Measurements from ENCODE around the gene ZBTB9. TPM values are rescaled to one million over a fixed set of nuclear protein-coding genes. Genes with fewer than 3 reads are reported as not detected.
A peak's percentile ranks its signal among the peaks of the same experiment; 100 is the strongest.
"Not testable (repeated sequence)": the region's sequence is repeated elsewhere in the genome, so short reads cannot be mapped to it uniquely, and the experiment has no call there.

ZBTB9 gene
- total RNA-seq, 1 experiment from 2014 or later, result 7.7 TPM

DNA sequence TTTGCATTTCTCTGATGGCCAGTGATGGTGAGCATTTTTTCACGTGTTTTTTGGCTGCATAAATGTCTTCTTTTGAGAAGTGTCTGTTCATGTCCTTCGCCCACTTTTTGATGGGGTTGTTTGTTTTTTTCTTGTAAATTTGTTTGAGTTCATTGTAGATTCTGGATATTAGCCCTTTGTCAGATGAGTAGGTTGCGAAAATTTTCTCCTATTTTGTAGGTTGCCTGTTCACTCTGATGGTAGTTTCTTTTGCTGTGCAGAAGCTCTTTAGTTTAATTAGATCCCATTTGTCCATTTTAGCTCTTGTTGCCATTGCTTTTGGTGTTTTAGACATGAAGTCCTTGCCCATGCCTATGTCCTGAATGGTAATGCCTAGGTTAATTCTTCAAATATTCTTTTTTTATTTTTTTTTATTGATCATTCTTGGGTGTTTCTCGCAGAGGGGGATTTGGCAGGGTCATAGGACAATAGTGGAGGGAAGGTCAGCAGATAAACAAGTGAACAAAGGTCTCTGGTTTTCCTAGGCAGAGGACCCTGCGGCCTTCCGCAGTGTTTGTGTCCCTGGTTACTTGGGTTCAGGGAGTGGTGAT, 30.4 kb downstream of the ZBTB9 start:
- DNase-seq (ENCODE audit: low read depth, low spot score); in situ Hi-C loops (cut with HindIII; ENCODE audit: low pct_unique_long_range_greater_than_20kb, low sequenced_read_pairs): not testable (repeated sequence)

DNA sequence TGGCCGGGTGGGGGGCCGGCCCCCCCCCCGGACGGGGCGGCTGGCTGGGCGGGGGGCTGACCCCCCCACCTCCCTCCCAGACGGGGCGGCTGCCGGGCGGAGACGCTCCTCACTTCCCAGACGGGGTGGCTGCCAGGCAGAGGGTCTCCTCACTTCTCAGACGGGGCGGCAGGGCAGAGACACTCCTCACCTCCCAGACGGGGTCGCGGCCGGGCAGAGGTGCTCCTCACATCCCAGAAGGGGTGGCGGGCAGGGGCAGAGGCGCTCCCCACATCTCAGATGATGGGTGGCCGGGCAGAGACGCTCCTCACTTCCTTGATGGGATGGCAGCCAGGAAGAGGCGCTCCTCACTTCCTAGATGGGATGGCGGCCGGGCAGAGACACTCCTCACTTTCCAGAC, 31.3 kb downstream of the ZBTB9 start:
- DNase-seq (ENCODE audit: low read depth, low spot score); in situ Hi-C loops (cut with HindIII; ENCODE audit: low pct_unique_long_range_greater_than_20kb, low sequenced_read_pairs): not testable (repeated sequence)

DNA sequence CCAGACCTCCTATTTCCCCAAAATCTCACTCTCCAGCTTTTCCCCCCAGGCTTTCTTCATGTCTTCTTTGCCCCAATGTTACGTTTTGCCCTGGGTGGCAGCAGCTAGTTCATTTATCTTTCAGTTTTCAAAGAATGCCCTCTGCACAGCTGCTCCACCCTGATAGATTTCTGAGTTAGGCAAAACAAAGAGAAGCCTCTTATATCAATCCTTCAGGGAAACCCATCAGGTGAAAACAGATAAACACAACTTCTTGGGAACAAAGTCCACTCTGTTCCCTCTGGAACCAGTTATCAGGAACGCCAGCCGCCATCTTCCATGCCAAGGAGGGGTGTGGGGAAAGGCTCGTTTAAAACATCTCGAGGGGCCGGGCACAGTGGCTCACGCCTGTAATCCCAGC, 34.0 kb downstream of the ZBTB9 start:
- in situ Hi-C loops (cut with HindIII; ENCODE audit: low pct_unique_long_range_greater_than_20kb, low sequenced_read_pairs), result no loop called here
- peak; percentile 32 for DNase-seq (ENCODE audit: low read depth, low spot score)

DNA sequence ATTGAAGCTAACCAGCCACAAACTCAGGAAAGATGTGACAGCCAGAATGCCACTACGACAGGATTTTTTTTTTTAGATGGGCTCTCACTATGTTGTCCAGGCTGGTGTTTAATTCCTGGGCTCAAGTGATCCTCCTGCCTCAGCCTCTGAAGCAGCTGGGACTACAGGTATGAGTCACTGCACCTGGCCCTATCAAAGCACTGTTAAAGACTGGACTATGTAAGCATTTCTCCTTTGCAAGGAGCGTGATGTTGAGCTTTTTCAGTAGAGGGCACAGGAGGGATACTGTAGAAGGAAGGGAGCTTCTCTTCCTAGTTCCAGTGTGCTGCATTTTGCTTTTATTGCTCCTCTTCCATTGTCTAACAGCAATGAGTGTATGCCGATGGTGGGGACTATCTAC, 35.8 kb downstream of the ZBTB9 start:
- no peak for DNase-seq (ENCODE audit: low read depth, low spot score)
- in situ Hi-C loops (cut with HindIII; ENCODE audit: low pct_unique_long_range_greater_than_20kb, low sequenced_read_pairs), result no loop called here

DNA sequence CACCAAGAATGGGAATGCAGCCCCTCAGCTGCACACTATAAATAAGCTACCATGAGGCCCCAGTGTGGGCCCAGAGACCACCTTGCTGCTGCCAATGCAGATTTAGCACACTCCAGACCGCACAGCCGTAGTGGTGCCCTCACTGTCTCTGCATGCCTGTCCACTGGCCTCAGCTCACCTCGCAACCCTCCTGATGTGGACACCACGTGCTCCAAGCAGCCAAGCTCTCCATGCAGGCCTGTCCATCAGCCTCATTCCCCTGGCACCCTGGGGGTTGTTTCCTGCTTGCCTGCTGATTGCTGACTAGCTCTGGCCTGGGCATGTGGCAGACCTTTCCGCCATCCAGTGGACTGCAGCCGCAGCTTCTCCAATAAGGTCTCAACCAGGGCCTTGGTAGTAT, 36.2 kb downstream of the ZBTB9 start:
- in situ Hi-C loops (cut with HindIII; ENCODE audit: low pct_unique_long_range_greater_than_20kb, low sequenced_read_pairs), result no loop called here
- no peak for DNase-seq (ENCODE audit: low read depth, low spot score)

DNA sequence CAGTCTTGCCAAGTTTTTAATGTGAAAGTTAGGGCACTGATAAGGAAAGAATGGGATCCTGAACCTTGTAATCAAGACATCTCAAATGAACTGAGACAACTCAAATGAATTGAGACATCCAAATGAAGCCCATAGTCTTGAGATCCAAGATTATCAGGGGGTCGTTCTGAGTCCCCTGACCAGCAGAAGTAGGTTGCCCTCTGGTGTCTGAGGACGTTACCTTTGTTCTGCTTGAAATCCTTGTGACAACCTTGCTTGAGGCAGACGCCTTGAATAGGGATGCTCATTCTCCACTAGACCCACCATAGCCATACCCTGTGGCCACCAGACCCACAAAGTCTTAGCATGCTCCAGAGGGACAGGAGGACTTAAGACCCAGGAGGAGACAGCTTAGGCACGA, 37.7 kb downstream of the ZBTB9 start:
- no peak for DNase-seq (ENCODE audit: low read depth, low spot score)
- in situ Hi-C loops (cut with HindIII; ENCODE audit: low pct_unique_long_range_greater_than_20kb, low sequenced_read_pairs), result no loop called here

DNA sequence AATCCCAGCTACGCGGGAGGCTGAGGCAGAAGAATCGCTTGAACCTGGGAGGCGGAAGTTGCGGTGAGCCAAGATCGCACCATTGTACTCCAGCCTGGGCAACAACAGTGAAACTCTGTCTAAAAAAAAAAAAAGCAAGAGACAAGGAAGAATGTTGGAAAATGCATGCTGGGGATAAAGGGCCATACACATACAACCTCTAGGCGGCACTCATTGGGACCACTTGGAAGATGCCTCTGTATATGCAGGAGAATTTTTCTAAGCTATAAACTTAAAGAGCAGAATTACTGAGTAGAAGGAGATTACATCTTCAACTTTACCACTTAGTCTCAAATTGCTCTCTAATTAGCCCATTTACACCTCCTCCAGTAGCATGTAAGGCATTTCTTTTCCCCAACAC, 42.8 kb downstream of the ZBTB9 start:
- peak; percentile 44 for DNase-seq (ENCODE audit: low read depth, low spot score)
- in situ Hi-C loops (cut with HindIII; ENCODE audit: low pct_unique_long_range_greater_than_20kb, low sequenced_read_pairs), result no loop called here

DNA sequence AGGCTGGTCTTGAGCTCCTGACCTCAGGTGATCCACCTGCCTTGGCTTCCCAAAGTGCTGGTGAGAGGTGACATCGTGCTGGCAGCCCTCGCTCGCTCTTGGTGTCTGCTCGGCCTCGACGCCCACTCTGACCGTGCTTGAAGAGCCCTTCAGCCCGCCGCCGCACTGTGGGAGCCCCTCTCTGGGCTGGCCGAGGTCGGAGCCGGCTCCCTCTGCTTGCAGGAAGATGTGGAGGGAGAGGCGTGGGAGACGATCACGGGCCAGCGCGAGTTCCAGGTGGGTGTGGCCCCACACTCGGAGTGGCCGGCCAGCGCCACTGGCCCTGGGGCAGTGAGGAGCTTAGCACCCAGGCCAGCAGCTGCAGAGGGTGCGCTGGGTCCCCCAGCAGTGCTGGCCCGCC, 48.1 kb downstream of the ZBTB9 start:
- no peak for DNase-seq (ENCODE audit: low read depth, low spot score)
- in situ Hi-C loops (cut with HindIII; ENCODE audit: low pct_unique_long_range_greater_than_20kb, low sequenced_read_pairs), result no loop called here

DNA sequence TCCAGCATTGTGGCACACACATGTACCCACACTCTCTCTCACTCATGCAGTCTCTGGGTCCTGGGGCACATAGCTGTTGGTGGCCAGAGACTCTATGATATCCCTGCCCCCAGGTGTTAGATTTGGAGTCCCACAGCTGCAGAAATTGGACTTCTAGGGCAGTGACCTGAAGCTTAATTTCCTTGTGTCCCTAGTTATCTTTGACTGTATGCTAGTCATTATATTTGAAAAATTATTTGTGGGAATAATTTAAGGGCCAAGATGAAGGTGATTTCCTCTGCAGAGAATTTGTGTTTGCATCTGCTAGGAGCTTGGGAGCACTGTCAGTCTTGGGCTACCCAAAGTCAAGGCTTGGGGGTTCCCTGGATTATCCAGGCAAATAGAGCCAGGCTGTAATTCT, 50.1 kb downstream of the ZBTB9 start:
- no peak for DNase-seq (ENCODE audit: low read depth, low spot score)
- in situ Hi-C loops (cut with HindIII; ENCODE audit: low pct_unique_long_range_greater_than_20kb, low sequenced_read_pairs), result no loop called here

DNA sequence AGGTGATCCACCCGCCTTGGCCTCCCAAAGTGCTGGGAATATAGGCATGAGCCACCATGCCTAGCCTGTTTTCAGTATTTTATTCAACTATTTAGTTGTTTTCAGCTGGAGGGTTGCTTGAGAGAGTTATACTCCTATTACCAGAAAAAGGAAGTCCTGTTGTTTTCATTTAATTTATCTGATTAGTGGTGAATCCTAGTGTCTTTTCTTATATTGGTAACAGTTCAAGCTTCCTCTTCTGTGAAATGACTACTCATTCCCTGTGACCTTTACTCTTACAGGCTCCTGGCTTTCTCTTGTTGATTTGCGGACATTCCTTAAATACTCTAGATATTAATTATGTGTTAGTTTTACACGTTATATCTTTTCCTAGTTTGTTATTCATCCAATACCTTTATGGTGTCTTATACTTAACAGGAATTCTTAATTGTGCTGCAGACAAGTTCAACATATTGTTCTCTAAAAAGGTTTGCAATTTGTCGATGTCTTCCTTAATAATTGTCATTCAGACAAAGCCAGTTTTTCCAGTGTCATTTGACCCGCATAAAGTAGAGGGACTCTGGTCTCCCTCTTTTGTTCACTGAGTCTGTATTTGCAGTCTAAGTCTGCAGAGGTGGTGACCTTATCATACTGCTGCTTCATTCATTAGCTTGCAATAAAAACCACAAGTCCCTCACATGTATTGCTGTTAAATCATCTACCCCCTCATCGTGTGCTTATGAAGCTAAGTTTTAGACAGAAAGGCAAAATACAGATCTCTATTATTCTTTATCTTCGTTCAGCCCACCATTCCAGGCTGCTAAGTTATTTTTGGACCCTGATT, 51.4 kb downstream of the ZBTB9 start:
- no peak for DNase-seq (ENCODE audit: low read depth, low spot score)
- in situ Hi-C loops (cut with HindIII; ENCODE audit: low pct_unique_long_range_greater_than_20kb, low sequenced_read_pairs), result no loop called here

Small RNA genes within 50 kb of the gene (small RNA-seq; reads per million reads assigned to genes)
- 0 reads per million in 2 experiments for gene ZBTB9

Other genes with a start within 250 kb of the ZBTB9 start
- 6.5 and 8.0 TPM in 2 replicates for gene HSD17B8, start 249.9 kb upstream of the ZBTB9 start, total RNA-seq (2014; rRNA removed; shearing (Covaris generic))
- 22.5 and 25.8 TPM in 2 replicates for gene RING1, start 246.1 kb upstream of the ZBTB9 start, total RNA-seq (2014; rRNA removed; shearing (Covaris generic))
- gene VPS52, start 182.7 kb upstream of the ZBTB9 start, total RNA-seq (2014; rRNA removed; shearing (Covaris generic)), result 27.1 and 28.5 TPM in 2 replicates
- gene RPS18, start 182.5 kb upstream of the ZBTB9 start, total RNA-seq (2014; rRNA removed; shearing (Covaris generic)), result 4,185 and 4,422 TPM in 2 replicates
- 0.83 and 1.0 TPM in 2 replicates for gene B3GALT4, start 177.5 kb upstream of the ZBTB9 start, total RNA-seq (2014; rRNA removed; shearing (Covaris generic))
- 85.9 and 93.6 TPM in 2 replicates for gene WDR46, start 165.3 kb upstream of the ZBTB9 start, total RNA-seq (2014; rRNA removed; shearing (Covaris generic))
- 128 and 143 TPM in 2 replicates for gene PFDN6, start 165.0 kb upstream of the ZBTB9 start, total RNA-seq (2014; rRNA removed; shearing (Covaris generic))
- gene RGL2, start 155.6 kb upstream of the ZBTB9 start, total RNA-seq (2014; rRNA removed; shearing (Covaris generic)), result 11.9 and 14.6 TPM in 2 replicates
- 45.5 and 55.4 TPM in 2 replicates for gene TAPBP, start 140.5 kb upstream of the ZBTB9 start, total RNA-seq (2014; rRNA removed; shearing (Covaris generic))
- 7.6 and 9.2 TPM in 2 replicates for gene ZBTB22, start 136.8 kb upstream of the ZBTB9 start, total RNA-seq (2014; rRNA removed; shearing (Covaris generic))
- 29.0 and 33.5 TPM in 2 replicates for gene DAXX, start 131.6 kb upstream of the ZBTB9 start, total RNA-seq (2014; rRNA removed; shearing (Covaris generic))
- 21.8 and 23.9 TPM in 2 replicates for gene KIFC1, start 62.8 kb upstream of the ZBTB9 start, total RNA-seq (2014; rRNA removed; shearing (Covaris generic))
- 19.8 and 20.6 TPM in 2 replicates for gene PHF1, start 43.6 kb upstream of the ZBTB9 start, total RNA-seq (2014; rRNA removed; shearing (Covaris generic))
- 129 and 130 TPM in 2 replicates for gene CUTA, start 36.5 kb upstream of the ZBTB9 start, total RNA-seq (2014; rRNA removed; shearing (Covaris generic))
- gene SYNGAP1, start 34.5 kb upstream of the ZBTB9 start, total RNA-seq (2014; rRNA removed; shearing (Covaris generic)), result 0.64 and 0.85 TPM in 2 replicates
- 11.2 and 11.9 TPM in 2 replicates for gene BAK1, start 125.7 kb downstream of the ZBTB9 start, total RNA-seq (2014; rRNA removed; shearing (Covaris generic))
- 4.2 and 4.3 TPM in 2 replicates for gene ITPR3, start 166.7 kb downstream of the ZBTB9 start, total RNA-seq (2014; rRNA removed; shearing (Covaris generic))